SIG-M5 (cell line): ENCODE measurements around the gene PHACTR1.
"Not testable (repeated sequence)": the region's sequence is repeated elsewhere in the genome, so short reads cannot be mapped to it uniquely, and the experiment has no call there.

Source experiments
- DNase-seq: peaks from one replicate; lab custom pipeline; 2025; lab: John Stamatoyannopoulos, UW

The PHACTR1 gene

DNA sequence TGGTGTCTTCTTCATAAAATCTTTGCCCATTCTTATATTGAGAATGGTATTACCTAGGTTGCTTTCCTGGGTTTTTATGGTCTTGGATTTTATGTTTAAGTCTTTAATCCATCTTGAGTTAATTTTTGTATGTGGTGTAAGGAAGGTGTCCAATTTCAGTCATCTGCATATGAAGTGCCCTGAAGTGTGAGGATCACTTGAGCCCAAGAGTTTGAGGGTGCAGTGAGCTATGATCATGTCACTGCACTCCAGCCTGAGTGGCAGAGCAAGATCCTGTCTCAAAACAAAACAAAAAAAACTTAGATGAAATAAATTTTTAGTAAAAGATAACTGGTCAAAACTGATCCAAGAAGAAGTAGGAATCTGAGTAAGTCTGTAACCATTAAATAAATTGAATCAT, 396.4 kb downstream of the PHACTR1 start:
- no peak for DNase-seq

DNA sequence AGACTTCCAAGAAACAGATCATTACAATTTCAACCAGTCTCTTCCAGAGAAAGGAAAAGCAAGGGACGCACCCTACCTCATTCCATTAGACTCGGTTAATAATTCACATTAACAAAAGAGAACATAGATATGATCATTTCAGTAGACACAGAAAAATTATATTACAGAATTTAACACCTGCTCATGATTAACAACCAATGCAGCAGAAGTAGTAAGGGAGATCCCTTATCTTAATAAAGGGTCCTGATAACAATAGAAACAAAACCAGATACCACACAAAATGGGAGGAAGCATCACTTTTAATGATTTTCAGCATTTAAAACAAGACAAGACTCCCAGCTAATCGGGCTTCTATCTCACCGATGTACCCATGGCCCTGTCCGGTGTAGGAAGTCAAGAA, 396.8 kb downstream of the PHACTR1 start:
- no peak for DNase-seq

- no peak for DNase-seq
Measured at GRCh38 chr6:13113981-13114593, 397.5 kb downstream of the PHACTR1 start.

DNA sequence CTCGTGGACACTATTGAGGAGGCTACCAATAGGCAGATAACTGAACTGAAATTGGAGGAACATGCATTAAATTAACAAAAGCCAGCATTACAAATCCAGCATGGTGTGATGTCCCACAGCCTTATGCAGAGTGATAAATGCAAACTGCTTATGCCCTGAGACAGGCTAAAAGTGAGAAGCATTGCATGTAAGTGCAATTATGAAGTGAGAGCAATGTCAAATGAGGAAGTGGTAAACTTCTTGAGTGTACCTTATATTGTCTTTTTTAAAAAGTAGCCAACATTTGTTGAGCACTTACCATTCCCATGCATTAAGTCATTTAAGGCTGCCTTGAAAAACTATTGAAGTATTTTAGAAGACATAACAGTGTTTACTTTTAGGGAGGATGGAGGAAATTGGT, 399.6 kb downstream of the PHACTR1 start:
- DNase-seq: no peak

DNA sequence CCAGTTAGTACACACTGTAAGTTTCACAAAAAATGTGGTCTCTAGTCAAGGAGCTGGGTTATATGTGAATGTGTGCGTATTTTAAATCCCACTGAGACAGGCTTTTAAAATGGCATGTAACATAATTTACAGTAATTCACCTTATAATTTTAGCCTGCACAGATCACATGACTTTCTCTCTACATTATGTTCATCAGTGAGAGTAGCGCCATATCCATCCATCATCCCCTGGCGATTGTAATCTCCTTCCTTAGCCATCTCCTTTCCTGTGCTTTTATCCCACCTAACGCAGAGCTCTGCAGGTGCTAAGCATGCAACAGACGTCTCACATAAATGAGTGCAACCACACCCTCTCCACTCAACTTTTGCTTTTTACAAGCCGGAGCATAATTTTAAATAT, 401.0 kb downstream of the PHACTR1 start:
- no peak for DNase-seq

GRCh38 chr6:13119549-13119948, 403.0 kb downstream of the PHACTR1 start:
- no peak for DNase-seq

GRCh38 chr6:13120483-13121482, 404.2 kb downstream of the PHACTR1 start:
- DNase-seq: no peak

DNA sequence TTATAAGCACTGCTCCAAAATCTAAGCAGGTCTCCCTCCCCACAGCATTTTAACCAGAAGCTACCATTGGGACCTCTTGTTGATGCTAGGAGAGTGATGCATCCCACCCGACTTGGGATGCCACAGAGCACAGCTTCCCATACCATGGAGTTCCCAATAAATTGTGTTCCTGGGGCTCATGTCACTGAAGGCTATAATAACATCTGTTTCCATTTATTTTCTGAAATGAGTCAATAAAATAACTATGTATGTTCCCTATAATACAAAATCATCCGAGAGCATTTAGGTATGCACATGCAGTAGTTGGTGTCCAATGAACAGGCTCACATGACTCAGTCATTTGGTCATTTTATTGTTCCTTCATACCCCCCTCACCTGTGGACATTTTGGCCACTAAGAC, 407.6 kb downstream of the PHACTR1 start:
- DNase-seq: no peak

- DNase-seq: no peak
Measured at GRCh38 chr6:13125841-13126240, 409.3 kb downstream of the PHACTR1 start.

GRCh38 chr6:13131935-13132661, 415.5 kb downstream of the PHACTR1 start:
- DNase-seq: no peak

- DNase-seq: not testable (repeated sequence)
Measured at GRCh38 chr6:13133894-13134293, 417.3 kb downstream of the PHACTR1 start.

GRCh38 chr6:13135152-13135551, 418.6 kb downstream of the PHACTR1 start:
- DNase-seq: no peak

- no peak for DNase-seq
Measured at GRCh38 chr6:13139119-13139518, 422.6 kb downstream of the PHACTR1 start.

DNA sequence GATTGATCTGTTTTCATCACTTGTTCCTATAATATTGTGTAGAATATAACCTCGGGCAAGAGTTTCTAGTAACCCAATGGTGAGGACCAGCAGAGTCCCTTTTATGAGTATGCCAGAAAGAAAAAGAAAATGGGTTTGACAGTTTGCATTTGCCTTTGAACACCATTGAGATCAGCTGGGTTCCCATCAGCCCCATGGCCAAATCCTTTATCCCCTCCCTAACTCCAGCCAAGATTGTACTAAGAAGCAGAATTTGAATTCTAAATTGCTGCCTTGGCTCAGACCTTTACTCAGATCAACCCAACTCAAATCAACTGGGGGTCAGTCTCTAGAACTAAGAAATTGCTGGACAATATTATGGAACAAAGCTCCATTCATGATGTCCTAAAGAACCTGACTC, 424.4 kb downstream of the PHACTR1 start:
- DNase-seq: no peak

DNA sequence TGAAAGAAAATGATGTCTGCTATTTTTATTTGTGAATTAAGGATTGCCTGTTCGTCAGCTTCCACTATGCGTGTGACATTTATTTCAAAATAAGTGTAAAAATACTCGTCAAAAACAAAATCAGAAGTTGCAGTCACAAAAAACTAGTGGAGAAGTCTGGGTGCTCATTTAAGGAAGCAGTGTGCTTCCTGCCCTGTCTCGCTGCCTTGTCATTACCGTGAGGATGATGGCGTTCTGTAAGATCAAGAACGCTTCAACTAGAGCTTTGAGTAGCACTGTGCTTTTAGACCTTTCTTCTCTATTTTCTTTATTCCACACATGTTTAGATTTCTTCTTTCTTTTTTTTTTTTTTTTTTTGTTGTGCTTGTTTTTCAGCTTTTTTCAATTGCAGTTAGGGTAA, 424.8 kb downstream of the PHACTR1 start:
- no peak for DNase-seq

DNA sequence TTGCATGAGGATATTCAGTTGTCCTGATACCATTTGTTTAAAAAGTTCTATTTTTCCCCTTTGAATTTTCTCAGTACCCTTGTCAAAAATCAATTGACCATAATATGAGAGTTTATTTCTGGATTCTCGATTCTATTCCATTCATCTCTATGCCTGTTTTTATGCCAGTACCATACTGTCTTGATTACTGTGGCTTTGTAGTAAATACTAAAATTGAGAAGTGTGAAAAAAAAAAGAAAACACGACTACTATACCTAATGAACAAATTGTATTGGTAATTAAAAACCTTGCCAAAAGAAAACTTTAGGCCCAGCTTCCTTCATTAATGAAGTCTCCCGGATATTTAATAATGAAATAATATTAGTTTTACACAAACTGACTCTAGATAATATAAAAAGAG, 426.0 kb downstream of the PHACTR1 start:
- no peak for DNase-seq

DNA sequence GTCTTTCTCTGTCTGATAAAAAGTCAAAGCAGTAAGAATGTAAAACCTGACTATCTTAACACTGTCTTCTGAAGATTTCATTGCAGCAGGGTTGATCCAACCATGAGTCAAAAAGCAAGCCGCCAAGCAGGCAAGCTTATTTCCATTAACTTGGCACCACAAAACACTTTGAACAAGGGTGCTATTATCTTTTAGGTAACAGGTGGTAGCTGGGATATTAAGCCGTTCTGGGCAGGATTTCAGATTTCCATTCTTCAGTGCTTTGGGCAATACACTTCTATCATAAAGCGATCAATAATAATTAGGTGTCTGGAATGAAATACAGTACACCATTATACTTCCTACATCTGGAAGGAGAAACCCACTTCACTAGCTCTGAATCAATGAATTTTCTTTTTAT, 429.9 kb downstream of the PHACTR1 start:
- DNase-seq: no peak

- DNase-seq: no peak
Measured at GRCh38 chr6:13147376-13147775, 430.8 kb downstream of the PHACTR1 start.

- DNase-seq: no peak
Measured at GRCh38 chr6:13147782-13148181, 431.2 kb downstream of the PHACTR1 start.

DNA sequence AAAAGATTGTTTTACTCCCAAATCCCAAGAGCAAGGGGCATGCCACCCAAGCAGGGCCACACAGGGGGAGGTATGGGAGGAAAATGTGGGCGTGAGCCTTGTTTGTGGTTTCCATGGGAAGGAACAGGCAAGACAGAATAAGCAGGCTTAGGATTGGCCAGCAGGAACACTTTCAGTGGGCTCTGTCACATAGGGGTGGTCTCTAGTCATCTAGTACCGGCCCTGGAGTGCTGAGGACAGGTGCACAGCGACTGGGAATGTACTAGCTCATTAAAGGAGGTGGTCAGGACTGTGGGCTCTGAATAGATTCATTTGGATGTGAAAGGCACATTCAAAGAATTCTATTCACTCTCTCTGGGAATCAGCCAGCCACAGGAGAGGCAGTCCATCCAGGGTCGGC, 436.2 kb downstream of the PHACTR1 start:
- DNase-seq: no peak

DNA sequence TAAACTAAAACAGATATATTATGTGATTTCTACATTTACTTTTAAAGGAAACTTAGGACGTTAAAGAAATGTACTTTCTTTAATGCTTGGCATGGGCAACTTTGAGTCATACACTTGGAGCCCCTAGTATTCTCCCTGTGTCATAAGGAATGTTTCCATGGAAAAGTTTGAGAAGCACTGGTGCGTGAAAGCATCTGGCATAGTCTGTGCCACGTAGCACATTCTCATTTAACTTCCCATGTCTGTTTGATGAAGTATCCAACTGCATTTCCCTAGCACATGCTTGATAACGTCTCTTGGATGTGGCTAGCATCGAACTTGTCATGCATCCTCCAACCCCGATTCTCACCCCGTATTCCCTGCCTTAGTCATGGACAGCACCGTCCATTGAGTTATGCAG, 439.8 kb downstream of the PHACTR1 start:
- DNase-seq: no peak

GRCh38 chr6:13157293-13157692, 440.7 kb downstream of the PHACTR1 start:
- DNase-seq: no peak

DNA sequence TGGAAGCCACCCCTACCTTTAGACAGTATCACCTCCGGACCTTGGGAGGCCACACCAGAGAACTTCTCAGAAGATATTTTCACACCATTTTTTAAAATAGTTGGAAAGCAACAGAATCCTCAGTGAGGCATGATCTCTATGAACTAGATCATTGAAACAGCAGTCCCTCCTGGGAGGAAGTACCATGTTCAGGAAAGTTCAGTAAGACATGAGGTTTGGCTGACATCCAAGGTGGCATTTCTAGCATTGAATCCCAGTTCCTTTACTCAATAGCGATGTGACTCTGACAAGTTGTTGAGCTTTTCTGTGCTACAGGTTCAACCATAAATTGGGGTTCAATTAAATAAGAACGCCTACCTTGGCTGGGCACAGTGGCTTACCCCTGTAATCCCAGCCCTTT, 442.7 kb downstream of the PHACTR1 start:
- DNase-seq: no peak
